Measurements from ENCODE around the gene FAM170B. TPM values are rescaled to one million over a fixed set of nuclear protein-coding genes. Genes with fewer than 3 reads are reported as not detected.

Gene FAM170B
- total RNA-seq, 2 donors from 2014 or later, result 0.31 TPM; not detected in 1

DNA sequence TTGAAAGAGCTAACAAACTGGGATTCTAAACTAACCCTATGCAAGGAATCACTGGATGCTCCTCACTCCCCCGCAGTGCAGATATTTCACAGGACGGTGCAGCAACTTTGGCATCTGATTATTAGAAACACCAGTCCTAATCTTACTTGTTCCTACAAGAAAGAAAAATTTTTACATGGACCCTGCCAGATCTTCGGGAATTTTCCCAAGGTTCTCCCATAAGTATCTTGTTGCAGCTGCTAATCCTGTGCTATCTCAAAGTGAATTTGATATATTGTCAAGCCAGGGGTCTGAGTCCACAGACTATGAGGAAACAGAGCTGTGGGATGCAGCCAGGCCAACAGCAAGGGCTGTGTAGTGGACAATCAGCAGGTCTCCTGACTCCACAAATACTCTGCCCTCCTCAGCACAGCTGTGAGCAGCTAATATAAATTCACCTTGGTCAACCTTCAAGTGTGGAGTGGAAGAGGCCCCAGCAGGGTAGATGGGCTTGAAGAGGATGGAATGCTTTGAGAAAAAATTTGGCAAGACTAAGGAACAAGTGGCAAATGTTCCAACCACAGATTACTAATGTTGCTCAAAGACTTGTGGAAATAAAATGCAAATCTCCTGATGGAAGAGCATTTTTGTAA lies 44.1 kb downstream of the FAM170B start:
- H3K4me3 Mint-ChIP-seq, result no peak overlapping the region
- H3K36me3 Mint-ChIP-seq, result peaks cover 11% of the 10 kb centered on the region
- H3K27ac Mint-ChIP-seq, result no peak overlapping the region
- H3K4me1 Mint-ChIP-seq (ENCODE audit: low read depth in 2 of 2), result no peaks in the 10 kb centered on the region
- peaks cover 0 to 7% of the 10 kb centered on the region in 2 donors for H3K27me3 Mint-ChIP-seq
- peaks cover 12% of the 10 kb centered on the region for H3K9me3 Mint-ChIP-seq
- ATAC-seq, result no peak
- no peak for DNase-seq (ENCODE audit: low spot score)

- peaks cover 12% of the 10 kb centered on the region for H3K9me3 Mint-ChIP-seq
- no peaks in the 10 kb centered on the region for H3K4me1 Mint-ChIP-seq (ENCODE audit: low read depth in 2 of 2)
- no peak for DNase-seq (ENCODE audit: low spot score)
- peaks cover 0 to 7% of the 10 kb centered on the region in 2 donors for H3K27me3 Mint-ChIP-seq
- H3K27ac Mint-ChIP-seq, result no peak overlapping the region
- H3K4me3 Mint-ChIP-seq, result no peak overlapping the region
- peaks cover 11% of the 10 kb centered on the region for H3K36me3 Mint-ChIP-seq
- no peak for ATAC-seq
Observed at GRCh38 chr10:49089152-49089551, 44.7 kb downstream of the FAM170B start.

DNA sequence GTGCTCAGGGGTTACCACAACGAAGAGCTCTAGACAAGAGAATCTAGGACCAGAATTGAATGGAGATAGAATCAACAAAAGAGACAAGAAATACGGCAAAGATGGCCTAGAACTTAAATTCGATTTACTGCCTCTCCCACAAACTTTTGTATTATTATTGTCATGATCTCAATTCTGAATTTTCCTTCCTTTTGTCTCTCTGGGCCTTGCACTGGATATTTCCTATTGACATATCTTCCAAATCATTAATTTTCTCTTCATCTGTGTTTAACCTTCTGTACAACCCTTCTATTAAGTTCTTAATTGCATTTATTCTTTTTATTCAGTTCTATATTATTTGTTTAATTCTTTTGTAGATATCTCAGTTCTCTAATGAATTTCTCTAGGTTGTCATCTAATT lies 46.9 kb downstream of the FAM170B start:
- Mint-ChIP-seq H3K27ac (no peak overlapping the region), H3K27me3 (peaks cover 3 to 7% of the 10 kb centered on the region in 2 donors), H3K9me3 (peaks cover 12% of the 10 kb centered on the region), H3K4me1 (ENCODE audit: low read depth in 2 of 2) (no peaks in the 10 kb centered on the region), H3K4me3 (no peak overlapping the region), H3K36me3 (peaks cover 11% of the 10 kb centered on the region)
- no peak for ATAC-seq
- DNase-seq (ENCODE audit: low spot score), result no peak

- Mint-ChIP-seq H3K36me3 (peaks cover 11% of the 10 kb centered on the region), H3K4me1 (ENCODE audit: low read depth in 2 of 2) (peaks cover 5 to 6% of the 10 kb centered on the region in 2 donors), H3K27ac (no peak overlapping the region), H3K27me3 (peaks cover 0 to 3% of the 10 kb centered on the region in 2 donors), H3K9me3 (peaks cover 12% of the 10 kb centered on the region), H3K4me3 (no peak overlapping the region)
- no peak for DNase-seq (ENCODE audit: low spot score)
- no peak for ATAC-seq
Observed at GRCh38 chr10:49083261-49083660, 50.6 kb downstream of the FAM170B start.

- no peak for DNase-seq (ENCODE audit: low spot score)
- no peak for ATAC-seq
- Mint-ChIP-seq H3K27me3 (peaks cover 0 to 3% of the 10 kb centered on the region in 2 donors), H3K36me3 (peaks cover 11% of the 10 kb centered on the region), H3K4me3 (no peak overlapping the region), H3K27ac (no peak overlapping the region), H3K4me1 (ENCODE audit: low read depth in 2 of 2) (peaks cover 5 to 6% of the 10 kb centered on the region in 2 donors), H3K9me3 (peaks cover 12% of the 10 kb centered on the region)
Observed at GRCh38 chr10:49082766-49083165, 51.1 kb downstream of the FAM170B start.

DNA sequence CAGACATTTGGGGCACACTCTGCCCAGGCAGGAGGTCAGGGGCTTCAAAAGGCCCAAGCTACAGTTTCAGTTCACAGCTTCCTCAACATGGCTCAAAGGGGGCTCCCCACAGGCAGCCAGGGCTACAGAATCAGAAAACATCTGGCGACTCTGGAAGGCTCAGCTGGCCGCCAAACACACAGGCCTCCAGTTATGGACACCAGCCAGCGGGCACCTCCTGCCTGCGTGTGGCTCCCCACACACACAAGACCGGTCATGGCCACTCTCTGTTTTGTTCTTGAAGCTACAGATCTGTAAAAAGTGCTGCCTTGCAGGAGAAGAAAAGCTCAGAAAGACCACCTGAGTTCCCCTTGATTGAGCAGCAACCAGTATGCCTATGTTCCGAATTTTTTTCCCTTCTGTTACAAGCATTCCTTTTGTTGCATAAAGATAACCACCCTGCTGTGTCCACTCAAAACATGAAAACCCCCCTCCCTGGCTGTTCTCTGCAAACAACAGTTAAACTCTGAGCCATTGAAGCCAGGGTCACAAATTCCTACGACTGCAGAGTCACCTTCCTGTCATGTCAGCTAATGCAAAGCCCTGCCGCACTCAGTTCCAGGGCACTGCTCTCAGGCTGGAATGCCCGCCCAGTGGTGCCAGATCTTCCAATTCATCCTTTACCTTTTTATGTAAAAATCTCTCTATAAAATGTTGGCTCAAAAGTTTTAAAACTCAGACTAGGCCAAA lies 52.1 kb downstream of the FAM170B start:
- Mint-ChIP-seq H3K4me1 (ENCODE audit: low read depth in 2 of 2) (peaks cover 8 to 13% of the 10 kb centered on the region in 2 donors), H3K4me3 (no peak overlapping the region), H3K27ac (no peak overlapping the region), H3K9me3 (peaks cover 3% of the 10 kb centered on the region), H3K36me3 (peaks cover 4% of the 10 kb centered on the region), H3K27me3 (peaks cover 0 to 7% of the 10 kb centered on the region in 2 donors)
- ATAC-seq (no peak), DNase-seq (ENCODE audit: low spot score) (no peak)

Other genes with a start within 250 kb of the FAM170B start
- not detected for gene LRRC18, start 194.2 kb downstream of the FAM170B start, total RNA-seq
- under 1 TPM; 0.25 to 0.38 TPM for gene VSTM4, start 18.5 kb downstream of the FAM170B start, total RNA-seq
- gene TMEM273, start 54.4 kb upstream of the FAM170B start, total RNA-seq, result 10 to 100 TPM; 13.2 to 86.0 TPM
- gene C10orf71, start 165.1 kb upstream of the FAM170B start, total RNA-seq, result not detected